Hematopoietic multipotent progenitor cell treated with erythropoietin and hydrocortisone succinate and interleukin-3 and kit ligand, for 8 days (in vitro differentiated cells): ENCODE results near the gene EXOC6B.

Source experiments
- DNase-seq: peaks from one replicate; pipeline ENCODE4 v3.0.0-alpha.2; 2015

Gene EXOC6B

GRCh38 chr2:72129681-72130340, 696.0 kb downstream of the EXOC6B start:
- no peak for DNase-seq

- DNase-seq = no peak
Observed at GRCh38 chr2:72128843-72129227, 697.0 kb downstream of the EXOC6B start.

- DNase-seq = no peak
Observed at GRCh38 chr2:72128059-72128842, 697.6 kb downstream of the EXOC6B start.

GRCh38 chr2:72127401-72128058, 698.3 kb downstream of the EXOC6B start:
- DNase-seq = no peak

- DNase-seq = no peak
Observed at GRCh38 chr2:72126186-72127100, 699.4 kb downstream of the EXOC6B start.
